GM12892 (cell line): Measurements from ENCODE around the gene CFAP46.

Experiments used
- POLR2A ChIP-seq: IDR thresholded peaks from 2 replicates; pipeline ENCODE4 v1.6.1; 2011; ENCODE audit warnings: low read depth, low read length, control low read depth
- POLR2AphosphoS5 ChIP-seq: IDR thresholded peaks from 2 replicates; pipeline ENCODE4 v1.6.1; 2011; ENCODE audit warnings: low read depth, low read length, control low read depth
- TAF1 ChIP-seq: IDR thresholded peaks from 2 replicates; pipeline ENCODE4 v1.6.1; 2011; ENCODE audit warnings: low read depth, mild to moderate bottlenecking, control low read depth, low read length, borderline replicate concordance

DNA sequence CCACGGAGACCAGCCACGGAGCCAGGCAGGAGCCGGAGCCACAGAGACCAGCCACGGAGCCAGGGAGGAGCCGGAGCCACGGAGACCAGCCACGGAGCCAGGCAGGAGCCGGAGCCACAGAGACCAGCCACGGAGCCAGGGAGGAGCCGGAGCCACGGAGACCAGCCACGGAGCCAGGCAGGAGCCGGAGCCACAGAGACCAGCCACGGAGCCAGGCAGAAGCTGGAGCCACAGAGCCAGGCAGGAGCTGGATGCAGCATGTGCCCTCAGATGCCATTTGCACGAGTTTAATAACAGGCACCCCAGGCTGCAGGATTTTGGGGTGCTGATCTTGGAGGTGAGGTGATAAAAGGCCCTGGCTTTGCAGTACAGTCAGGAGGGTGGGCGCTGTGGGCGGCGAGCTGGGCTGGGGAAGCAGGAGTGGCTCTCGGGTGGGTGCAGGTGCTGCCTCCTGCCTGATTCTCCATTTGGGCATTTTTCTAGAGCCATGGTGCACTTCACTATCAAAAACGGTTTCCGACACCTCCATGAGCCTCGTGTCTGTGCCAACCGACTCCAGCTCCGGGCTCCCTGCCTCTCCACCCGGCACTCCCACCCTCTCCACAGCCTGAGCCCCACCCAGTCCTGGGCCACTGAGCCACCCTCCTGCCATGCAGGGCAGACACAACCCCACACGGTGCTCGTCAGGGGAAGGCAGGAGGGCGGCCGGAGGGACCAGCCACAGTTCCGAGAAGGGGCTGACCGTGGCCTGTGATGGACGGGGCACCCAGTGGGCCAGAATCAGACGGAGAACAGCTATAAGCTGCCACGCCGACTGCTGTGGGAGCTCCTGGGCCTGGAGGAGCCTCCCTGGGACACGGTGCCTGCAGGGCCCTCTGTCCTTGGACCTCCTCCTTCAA is 115.6 kb downstream of the CFAP46 start:
- TF ChIP-seq POLR2A, result no peak
- no peak for TF ChIP-seq TAF1
- TF ChIP-seq POLR2AphosphoS5, result no peak
